ENCODE data around the gene UBASH3A.

UBASH3A gene

GRCh38 chr21:42388740-42389448 lies 14.8 kb upstream of the UBASH3A start:
- Histone ChIP-seq H3K36me3 (ENCODE audit: control insufficient read depth in 1 of 2, insufficient read depth in 2 of 2, low read length in 2 of 2) (no peaks in the 10 kb centered on the region), H3K9ac (ENCODE audit: low read depth in 1 of 2, low read length in 2 of 2) (peak overlapping the region; percentile 54 to 60), H3K4me3 (ENCODE audit: low read depth in 1 of 2, low read length in 2 of 2) (peak overlapping the region; percentile 73 to 75), H3K9me3 (ENCODE audit: control insufficient read depth in 1 of 2, low read length in 2 of 2) (no peaks in the 10 kb centered on the region), H3K27ac (ENCODE audit: low read depth, low read length) (peak overlapping the region; percentile 34), H3K27me3 (ENCODE audit: control insufficient read depth in 1 of 2, insufficient read depth in 2 of 2, low read length in 2 of 2) (no peaks in the 10 kb centered on the region), H3K4me1 (ENCODE audit: control insufficient read depth in 1 of 2, insufficient read depth in 2 of 2, low read length in 2 of 2) (peaks cover 51 to 56% of the 10 kb centered on the region in 2 donors)

GRCh38 chr21:42389449-42389835 lies 14.3 kb upstream of the UBASH3A start:
- H3K4me1 ChIP-seq (ENCODE audit: control insufficient read depth in 1 of 2, insufficient read depth in 2 of 2, low read length in 2 of 2) = peaks cover 47 to 51% of the 10 kb centered on the region in 2 donors
- H3K27ac ChIP-seq (ENCODE audit: low read depth, low read length) = no peak overlapping the region
- H3K9ac ChIP-seq (ENCODE audit: low read depth in 1 of 2, low read length in 2 of 2) = peak overlapping the region; percentile 54 to 60
- no peaks in the 10 kb centered on the region for H3K27me3 ChIP-seq (ENCODE audit: control insufficient read depth in 1 of 2, insufficient read depth in 2 of 2, low read length in 2 of 2)
- no peaks in the 10 kb centered on the region for H3K36me3 ChIP-seq (ENCODE audit: control insufficient read depth in 1 of 2, insufficient read depth in 2 of 2, low read length in 2 of 2)
- peak overlapping the region; percentile 73 to 75 for H3K4me3 ChIP-seq (ENCODE audit: low read depth in 1 of 2, low read length in 2 of 2)
- no peaks in the 10 kb centered on the region for H3K9me3 ChIP-seq (ENCODE audit: control insufficient read depth in 1 of 2, low read length in 2 of 2)

- Histone ChIP-seq H3K27me3 (ENCODE audit: control insufficient read depth in 1 of 2, insufficient read depth in 2 of 2, low read length in 2 of 2) (no peaks in the 10 kb centered on the region), H3K4me1 (ENCODE audit: control insufficient read depth in 1 of 2, insufficient read depth in 2 of 2, low read length in 2 of 2) (peaks cover 42 to 44% of the 10 kb centered on the region in 2 donors)
Observed at GRCh38 chr21:42390193-42390592, 13.5 kb upstream of the UBASH3A start.

GRCh38 chr21:42390696-42391095 lies 13.0 kb upstream of the UBASH3A start:
- Histone ChIP-seq H3K36me3 (ENCODE audit: control insufficient read depth in 1 of 2, insufficient read depth in 2 of 2, low read length in 2 of 2) (no peaks in the 10 kb centered on the region), H3K27me3 (ENCODE audit: control insufficient read depth in 1 of 2, insufficient read depth in 2 of 2, low read length in 2 of 2) (no peaks in the 10 kb centered on the region), H3K4me1 (ENCODE audit: control insufficient read depth in 1 of 2, insufficient read depth in 2 of 2, low read length in 2 of 2) (peaks cover 36 to 39% of the 10 kb centered on the region in 2 donors), H3K9ac (ENCODE audit: low read depth in 1 of 2, low read length in 2 of 2) (no peak overlapping the region), H3K27ac (ENCODE audit: low read depth, low read length) (no peak overlapping the region), H3K4me3 (ENCODE audit: low read depth in 1 of 2, low read length in 2 of 2) (no peak overlapping the region), H3K9me3 (ENCODE audit: control insufficient read depth in 1 of 2, low read length in 2 of 2) (no peaks in the 10 kb centered on the region)

More at GRCh38 chr21:42390193-42390592, 13.5 kb upstream of the UBASH3A start:
- no peak overlapping the region for H3K4me3 ChIP-seq (ENCODE audit: low read depth in 1 of 2, low read length in 2 of 2)
- H3K27ac ChIP-seq (ENCODE audit: low read depth, low read length) = no peak overlapping the region
- no peak overlapping the region for H3K9ac ChIP-seq (ENCODE audit: low read depth in 1 of 2, low read length in 2 of 2)
- H3K36me3 ChIP-seq (ENCODE audit: control insufficient read depth in 1 of 2, insufficient read depth in 2 of 2, low read length in 2 of 2) = no peaks in the 10 kb centered on the region
- H3K9me3 ChIP-seq (ENCODE audit: control insufficient read depth in 1 of 2, low read length in 2 of 2) = no peaks in the 10 kb centered on the region

GRCh38 chr21:42391297-42391696 lies 12.4 kb upstream of the UBASH3A start:
- Histone ChIP-seq H3K4me3 (ENCODE audit: low read depth in 1 of 2, low read length in 2 of 2) (no peak overlapping the region), H3K9ac (ENCODE audit: low read depth in 1 of 2, low read length in 2 of 2) (no peak overlapping the region), H3K4me1 (ENCODE audit: control insufficient read depth in 1 of 2, insufficient read depth in 2 of 2, low read length in 2 of 2) (peaks cover 33% of the 10 kb centered on the region in 2 donors), H3K36me3 (ENCODE audit: control insufficient read depth in 1 of 2, insufficient read depth in 2 of 2, low read length in 2 of 2) (no peaks in the 10 kb centered on the region), H3K27me3 (ENCODE audit: control insufficient read depth in 1 of 2, insufficient read depth in 2 of 2, low read length in 2 of 2) (no peaks in the 10 kb centered on the region), H3K9me3 (ENCODE audit: control insufficient read depth in 1 of 2, low read length in 2 of 2) (no peaks in the 10 kb centered on the region), H3K27ac (ENCODE audit: low read depth, low read length) (no peak overlapping the region)

- Histone ChIP-seq H3K9ac (ENCODE audit: low read depth in 1 of 2, low read length in 2 of 2) (no peak overlapping the region), H3K9me3 (ENCODE audit: control insufficient read depth in 1 of 2, low read length in 2 of 2) (no peaks in the 10 kb centered on the region), H3K4me1 (ENCODE audit: control insufficient read depth in 1 of 2, insufficient read depth in 2 of 2, low read length in 2 of 2) (peaks cover 19% of the 10 kb centered on the region in 2 donors), H3K27me3 (ENCODE audit: control insufficient read depth in 1 of 2, insufficient read depth in 2 of 2, low read length in 2 of 2) (no peaks in the 10 kb centered on the region), H3K4me3 (ENCODE audit: low read depth in 1 of 2, low read length in 2 of 2) (no peak overlapping the region), H3K27ac (ENCODE audit: low read depth, low read length) (no peak overlapping the region), H3K36me3 (ENCODE audit: control insufficient read depth in 1 of 2, insufficient read depth in 2 of 2, low read length in 2 of 2) (no peaks in the 10 kb centered on the region)
Observed at GRCh38 chr21:42392731-42393442, 10.8 kb upstream of the UBASH3A start.

GRCh38 chr21:42393443-42393950 lies 10.2 kb upstream of the UBASH3A start:
- H3K9me3 ChIP-seq (ENCODE audit: control insufficient read depth in 1 of 2, low read length in 2 of 2) = no peaks in the 10 kb centered on the region
- H3K27me3 ChIP-seq (ENCODE audit: control insufficient read depth in 1 of 2, insufficient read depth in 2 of 2, low read length in 2 of 2) = no peaks in the 10 kb centered on the region
- no peak overlapping the region for H3K4me3 ChIP-seq (ENCODE audit: low read depth in 1 of 2, low read length in 2 of 2)

GRCh38 chr21:42395302-42395701 lies 8.4 kb upstream of the UBASH3A start:
- H3K27me3 ChIP-seq (ENCODE audit: control insufficient read depth in 1 of 2, insufficient read depth in 2 of 2, low read length in 2 of 2) = no peaks in the 10 kb centered on the region
- no peaks in the 10 kb centered on the region for H3K36me3 ChIP-seq (ENCODE audit: control insufficient read depth in 1 of 2, insufficient read depth in 2 of 2, low read length in 2 of 2)
- H3K4me1 ChIP-seq (ENCODE audit: control insufficient read depth in 1 of 2, insufficient read depth in 2 of 2, low read length in 2 of 2) = peaks cover 0 to 5% of the 10 kb centered on the region in 2 donors
- H3K27ac ChIP-seq (ENCODE audit: low read depth, low read length) = no peak overlapping the region
- no peak overlapping the region for H3K4me3 ChIP-seq (ENCODE audit: low read depth in 1 of 2, low read length in 2 of 2)
- H3K9ac ChIP-seq (ENCODE audit: low read depth in 1 of 2, low read length in 2 of 2) = no peak overlapping the region
- H3K9me3 ChIP-seq (ENCODE audit: control insufficient read depth in 1 of 2, low read length in 2 of 2) = no peaks in the 10 kb centered on the region

More at GRCh38 chr21:42393443-42393950, 10.2 kb upstream of the UBASH3A start:
- no peak overlapping the region for H3K9ac ChIP-seq (ENCODE audit: low read depth in 1 of 2, low read length in 2 of 2)
- peaks cover 13 to 17% of the 10 kb centered on the region in 2 donors for H3K4me1 ChIP-seq (ENCODE audit: control insufficient read depth in 1 of 2, insufficient read depth in 2 of 2, low read length in 2 of 2)
- H3K36me3 ChIP-seq (ENCODE audit: control insufficient read depth in 1 of 2, insufficient read depth in 2 of 2, low read length in 2 of 2) = no peaks in the 10 kb centered on the region
- no peak overlapping the region for H3K27ac ChIP-seq (ENCODE audit: low read depth, low read length)

GRCh38 chr21:42395905-42396651 lies 7.6 kb upstream of the UBASH3A start, which contains the start of gene TMPRSS3:
Gene TMPRSS3 (minus strand): TSS chr21:42396052. CDS start chr21:42395417, 635 bp downstream.
- H3K4me1 ChIP-seq (ENCODE audit: control insufficient read depth in 1 of 2, insufficient read depth in 2 of 2, low read length in 2 of 2) = peaks cover 0 to 5% of the 10 kb centered on the region in 2 donors
- H3K27ac ChIP-seq (ENCODE audit: low read depth, low read length) = no peak within 1 kb of the TSS

More at GRCh38 chr21:42395905-42396651, 7.6 kb upstream of the UBASH3A start, which contains the start of gene TMPRSS3:
- H3K27me3 ChIP-seq (ENCODE audit: control insufficient read depth in 1 of 2, insufficient read depth in 2 of 2, low read length in 2 of 2) = no peaks in the 10 kb centered on the region
- H3K9me3 ChIP-seq (ENCODE audit: control insufficient read depth in 1 of 2, low read length in 2 of 2) = no peaks in the 10 kb centered on the region
- no peak within 1 kb of the TSS for H3K9ac ChIP-seq (ENCODE audit: low read depth in 1 of 2, low read length in 2 of 2)
- no peaks in the 10 kb centered on the region for H3K36me3 ChIP-seq (ENCODE audit: control insufficient read depth in 1 of 2, insufficient read depth in 2 of 2, low read length in 2 of 2)
- no peak within 1 kb of the TSS for H3K4me3 ChIP-seq (ENCODE audit: low read depth in 1 of 2, low read length in 2 of 2)

Measured in duodenal mucosa (tissue), 2 donors.